Measurements from ENCODE around the gene LAMC1. TPM values are rescaled to one million over a fixed set of nuclear protein-coding genes. Genes with fewer than 3 reads are reported as not detected.

The LAMC1 gene
- polyA plus RNA-seq, 1 donor (not counting 4 experiments of a cell fraction or from before 2014, with no cell fraction given): 66.6 TPM

DNA sequence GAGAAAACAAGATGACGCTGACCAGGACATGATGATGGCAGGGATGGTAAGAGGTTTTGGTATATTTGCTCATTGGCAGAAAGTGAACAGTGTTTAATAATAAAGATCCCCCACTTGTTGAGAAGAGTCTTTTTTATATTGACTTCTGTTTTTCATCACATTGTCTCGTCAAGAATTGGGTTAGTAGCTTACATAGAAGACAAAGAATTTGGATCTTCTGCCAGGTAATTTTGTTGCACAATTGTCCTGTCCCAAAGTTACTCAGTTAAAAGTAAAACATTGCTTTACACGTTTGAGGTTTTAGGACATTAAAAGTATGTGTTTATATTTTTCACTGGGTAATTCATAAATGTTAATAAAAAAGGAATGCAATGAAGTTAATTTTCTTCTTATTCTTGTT lies 114.6 kb downstream of the LAMC1 start:
- no peaks in the 10 kb centered on the region for H3K27me3 ChIP-seq (ENCODE audit: control insufficient read depth, extremely low read depth, insufficient read depth, low read length)
- H3K9me1 ChIP-seq (ENCODE audit: control insufficient read depth, extremely low read depth, insufficient read depth, low read length): no peaks in the 10 kb centered on the region
- FAIRE-seq: no peak
- H3K79me2 ChIP-seq (ENCODE audit: control insufficient read depth, insufficient read depth, low read length): no peaks in the 10 kb centered on the region
- DNase-seq (ENCODE audit: low read depth, low spot score): no peak
- dilution Hi-C loops (cut with MboI; ENCODE audit: extremely low pct_ligation_motif_present, low sequenced_read_pairs): no loop called here
- H3K4me1 ChIP-seq (ENCODE audit: control insufficient read depth, extremely low read depth, insufficient read depth, low read length): peaks cover 19% of the 10 kb centered on the region
- H3K4me2 ChIP-seq (ENCODE audit: control insufficient read depth, extremely low read depth, insufficient read depth, low read depth, low read length): no peak overlapping the region
- H2AFZ ChIP-seq (ENCODE audit: control insufficient read depth, low read length): no peak overlapping the region
- no peaks in the 10 kb centered on the region for H4K20me1 ChIP-seq (ENCODE audit: control insufficient read depth, extremely low read depth, insufficient read depth, low read length)
- H3K9me3 ChIP-seq (ENCODE audit: control insufficient read depth, low read depth, low read length): no peaks in the 10 kb centered on the region
- H3K4me3 ChIP-seq (ENCODE audit: control insufficient read depth in 2 of 3, extremely low read depth in 1 of 3, insufficient read depth in 2 of 3, low read depth in 1 of 3, low read length in 3 of 3): no peak overlapping the region
- H3K27ac ChIP-seq (ENCODE audit: control insufficient read depth, insufficient read depth, low read length): no peak overlapping the region
- no peak for TF ChIP-seq EZH2 (IDR thresholded peaks at IDR 0.05; ENCODE audit: low read length)
- TF ChIP-seq, protein P1, sequence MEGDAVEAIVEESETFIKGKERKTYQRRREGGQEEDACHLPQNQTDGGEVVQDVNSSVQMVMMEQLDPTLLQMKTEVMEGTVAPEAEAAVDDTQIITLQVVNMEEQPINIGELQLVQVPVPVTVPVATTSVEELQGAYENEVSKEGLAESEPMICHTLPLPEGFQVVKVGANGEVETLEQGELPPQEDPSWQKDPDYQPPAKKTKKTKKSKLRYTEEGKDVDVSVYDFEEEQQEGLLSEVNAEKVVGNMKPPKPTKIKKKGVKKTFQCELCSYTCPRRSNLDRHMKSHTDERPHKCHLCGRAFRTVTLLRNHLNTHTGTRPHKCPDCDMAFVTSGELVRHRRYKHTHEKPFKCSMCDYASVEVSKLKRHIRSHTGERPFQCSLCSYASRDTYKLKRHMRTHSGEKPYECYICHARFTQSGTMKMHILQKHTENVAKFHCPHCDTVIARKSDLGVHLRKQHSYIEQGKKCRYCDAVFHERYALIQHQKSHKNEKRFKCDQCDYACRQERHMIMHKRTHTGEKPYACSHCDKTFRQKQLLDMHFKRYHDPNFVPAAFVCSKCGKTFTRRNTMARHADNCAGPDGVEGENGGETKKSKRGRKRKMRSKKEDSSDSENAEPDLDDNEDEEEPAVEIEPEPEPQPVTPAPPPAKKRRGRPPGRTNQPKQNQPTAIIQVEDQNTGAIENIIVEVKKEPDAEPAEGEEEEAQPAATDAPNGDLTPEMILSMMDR (optimal IDR thresholded peaks at IDR 0.05 in 1 of 3, IDR thresholded peaks at IDR 0.05 in 1 of 3, conservative IDR thresholded peaks at IDR 0.05 in 1 of 3; ENCODE audit: extremely low read depth in 1 of 3, insufficient read depth in 2 of 3, low read length in 3 of 3): no peak
- peaks cover 20 to 39% of the 10 kb centered on the region in 2 experiments for H3K36me3 ChIP-seq (ENCODE audit: control insufficient read depth in 2 of 2, extremely low read depth in 1 of 2, insufficient read depth in 2 of 2, low read length in 2 of 2)
- no peak overlapping the region for H3K9ac ChIP-seq (ENCODE audit: control insufficient read depth, extremely low read depth, insufficient read depth, low read length)

GRCh38 chr1:183138301-183138700 lies 115.1 kb downstream of the LAMC1 start:
- H3K36me3 ChIP-seq (ENCODE audit: control insufficient read depth in 2 of 2, extremely low read depth in 1 of 2, insufficient read depth in 2 of 2, low read length in 2 of 2): peaks cover 22 to 43% of the 10 kb centered on the region in 2 experiments
- H3K4me2 ChIP-seq (ENCODE audit: control insufficient read depth, extremely low read depth, insufficient read depth, low read depth, low read length): no peak overlapping the region
- dilution Hi-C loops (cut with MboI; ENCODE audit: extremely low pct_ligation_motif_present, low sequenced_read_pairs): no loop called here
- H3K9ac ChIP-seq (ENCODE audit: control insufficient read depth, extremely low read depth, insufficient read depth, low read length): no peak overlapping the region
- H4K20me1 ChIP-seq (ENCODE audit: control insufficient read depth, extremely low read depth, insufficient read depth, low read length): no peaks in the 10 kb centered on the region
- H3K9me1 ChIP-seq (ENCODE audit: control insufficient read depth, extremely low read depth, insufficient read depth, low read length): no peaks in the 10 kb centered on the region
- no peaks in the 10 kb centered on the region for H3K27me3 ChIP-seq (ENCODE audit: control insufficient read depth, extremely low read depth, insufficient read depth, low read length)
- no peaks in the 10 kb centered on the region for H3K79me2 ChIP-seq (ENCODE audit: control insufficient read depth, insufficient read depth, low read length)
- TF ChIP-seq EZH2 (IDR thresholded peaks at IDR 0.05; ENCODE audit: low read length): no peak
- TF ChIP-seq, protein P1 (optimal IDR thresholded peaks at IDR 0.05 in 1 of 3, IDR thresholded peaks at IDR 0.05 in 1 of 3, conservative IDR thresholded peaks at IDR 0.05 in 1 of 3; ENCODE audit: extremely low read depth in 1 of 3, insufficient read depth in 2 of 3, low read length in 3 of 3): no peak
- DNase-seq (ENCODE audit: low read depth, low spot score): no peak
- no peak for FAIRE-seq
- H3K4me1 ChIP-seq (ENCODE audit: control insufficient read depth, extremely low read depth, insufficient read depth, low read length): peaks cover 19% of the 10 kb centered on the region
- no peak overlapping the region for H3K4me3 ChIP-seq (ENCODE audit: control insufficient read depth in 2 of 3, extremely low read depth in 1 of 3, insufficient read depth in 2 of 3, low read depth in 1 of 3, low read length in 3 of 3)
- no peaks in the 10 kb centered on the region for H3K9me3 ChIP-seq (ENCODE audit: control insufficient read depth, low read depth, low read length)
- peak overlapping the region; percentile 81 for H3K27ac ChIP-seq (ENCODE audit: control insufficient read depth, insufficient read depth, low read length)
- no peak overlapping the region for H2AFZ ChIP-seq (ENCODE audit: control insufficient read depth, low read length)

All from keratinocyte (primary cell).